ENCODE measurements around the gene SCD5.

SCD5 gene

DNA sequence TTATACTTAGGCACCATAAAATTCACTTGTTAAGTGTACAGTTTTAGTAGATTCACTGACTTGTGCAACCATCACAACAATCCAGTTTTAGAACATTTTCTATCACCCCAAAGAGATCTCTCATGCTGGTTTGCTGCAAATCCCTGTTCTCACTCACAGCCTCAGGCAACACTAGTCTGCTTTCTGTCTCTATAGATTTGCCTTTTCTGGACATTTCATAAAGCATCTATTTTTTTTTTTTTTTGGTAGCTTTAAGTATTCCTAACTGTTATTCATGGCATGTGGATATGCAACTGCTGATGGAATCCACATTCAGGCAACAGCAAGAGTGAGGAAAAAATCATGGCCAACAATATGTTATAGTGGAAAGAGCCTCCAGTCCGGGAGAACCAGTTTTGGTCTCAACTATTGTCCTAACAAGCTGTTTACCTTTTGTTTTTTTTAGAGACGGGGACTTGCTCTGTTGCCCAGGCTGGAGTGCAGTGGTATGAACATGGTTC, 209.8 kb downstream of the SCD5 start:
- DNase-seq (ENCODE audit: low spot score): no peak

DNA sequence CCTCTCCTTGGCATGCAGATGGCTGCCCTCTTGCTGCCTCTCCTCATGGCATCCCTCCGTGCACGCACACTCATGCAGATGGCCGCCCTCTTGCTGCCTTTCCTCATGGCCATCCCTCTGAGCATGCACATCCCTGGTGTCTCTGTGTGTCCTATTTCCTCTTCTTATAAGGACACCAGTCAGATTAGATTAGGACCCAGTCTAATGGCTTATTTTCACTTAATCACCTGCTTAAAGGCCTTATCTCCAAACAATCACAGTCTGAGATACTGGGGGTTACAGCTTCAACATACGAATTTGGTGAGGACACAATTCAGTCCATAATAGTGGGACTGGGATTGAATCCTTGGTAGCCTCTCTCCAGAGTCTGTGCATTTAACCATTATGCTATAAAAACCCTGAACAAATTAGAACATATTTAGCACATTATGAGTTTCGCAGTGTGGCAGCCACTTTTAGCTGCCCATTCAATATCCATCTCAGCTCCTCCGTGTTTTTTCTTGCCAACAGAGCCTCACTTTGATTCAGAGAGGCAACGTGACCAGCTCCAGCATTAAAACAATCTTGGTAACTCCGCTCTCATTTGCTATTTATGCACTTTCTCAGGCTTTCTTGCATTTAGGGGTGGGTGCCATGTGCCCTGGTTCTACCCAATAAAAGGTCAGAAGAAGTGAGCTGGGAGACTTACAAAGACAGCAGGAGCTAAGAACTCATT, 210.6 kb downstream of the SCD5 start:
- DNase-seq (ENCODE audit: low spot score): no peak

DNA sequence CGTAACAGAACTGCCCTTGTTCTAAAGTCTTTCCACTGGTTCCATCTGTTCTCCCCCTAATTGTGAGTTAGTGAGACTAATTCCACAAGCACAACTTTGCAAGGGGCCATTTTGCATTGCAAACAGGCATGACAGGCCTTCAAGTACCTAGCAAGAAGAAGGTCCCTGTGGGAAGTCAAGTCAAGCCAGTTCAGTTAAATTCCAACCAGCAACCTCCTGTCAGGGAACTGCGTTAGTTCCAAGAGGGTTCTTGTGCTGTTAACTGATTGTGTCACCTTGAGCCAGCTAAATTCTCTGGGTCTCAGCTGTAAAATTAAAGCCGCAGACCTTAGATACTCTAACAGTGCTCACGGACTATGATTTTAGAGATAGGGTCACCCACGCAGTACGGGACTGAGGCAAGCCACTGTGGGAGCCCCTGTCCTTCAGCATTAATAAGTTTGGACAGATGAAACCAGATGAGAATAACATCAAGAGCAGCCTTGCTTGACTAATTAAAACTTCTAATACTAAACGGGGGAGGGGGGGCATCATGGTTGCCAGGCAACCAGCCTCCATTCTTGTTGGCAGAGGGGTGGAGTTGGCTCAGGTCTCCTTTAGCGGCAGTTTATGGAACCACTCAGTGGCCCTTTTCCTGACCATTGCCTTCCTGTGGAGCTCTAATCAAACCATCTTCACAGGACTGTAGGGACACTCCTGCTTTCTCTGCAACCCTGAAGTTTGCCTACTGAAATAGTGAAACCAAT, 212.7 kb downstream of the SCD5 start:
- DNase-seq (ENCODE audit: low spot score): no peak

DNA sequence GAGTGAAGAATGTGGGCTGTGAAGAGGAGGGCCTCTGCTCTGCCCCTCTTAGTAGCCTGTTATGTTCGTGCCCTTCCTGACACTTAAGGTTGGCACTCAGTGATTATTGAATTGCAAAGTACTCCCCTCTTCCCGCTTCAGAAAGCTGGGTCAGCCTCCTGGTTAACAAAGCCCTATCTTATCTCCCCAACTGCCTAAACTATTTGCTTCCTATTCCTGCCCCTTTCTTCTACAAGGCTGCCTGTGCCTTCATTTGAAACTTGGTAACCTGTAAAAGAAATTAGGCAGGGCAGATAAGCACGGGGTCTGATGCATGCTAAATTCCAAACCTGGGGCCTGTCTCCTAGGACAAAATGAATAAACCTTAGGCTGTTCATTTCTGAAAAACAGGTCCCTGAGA, 213.7 kb downstream of the SCD5 start:
- no peak for DNase-seq (ENCODE audit: low spot score)

DNA sequence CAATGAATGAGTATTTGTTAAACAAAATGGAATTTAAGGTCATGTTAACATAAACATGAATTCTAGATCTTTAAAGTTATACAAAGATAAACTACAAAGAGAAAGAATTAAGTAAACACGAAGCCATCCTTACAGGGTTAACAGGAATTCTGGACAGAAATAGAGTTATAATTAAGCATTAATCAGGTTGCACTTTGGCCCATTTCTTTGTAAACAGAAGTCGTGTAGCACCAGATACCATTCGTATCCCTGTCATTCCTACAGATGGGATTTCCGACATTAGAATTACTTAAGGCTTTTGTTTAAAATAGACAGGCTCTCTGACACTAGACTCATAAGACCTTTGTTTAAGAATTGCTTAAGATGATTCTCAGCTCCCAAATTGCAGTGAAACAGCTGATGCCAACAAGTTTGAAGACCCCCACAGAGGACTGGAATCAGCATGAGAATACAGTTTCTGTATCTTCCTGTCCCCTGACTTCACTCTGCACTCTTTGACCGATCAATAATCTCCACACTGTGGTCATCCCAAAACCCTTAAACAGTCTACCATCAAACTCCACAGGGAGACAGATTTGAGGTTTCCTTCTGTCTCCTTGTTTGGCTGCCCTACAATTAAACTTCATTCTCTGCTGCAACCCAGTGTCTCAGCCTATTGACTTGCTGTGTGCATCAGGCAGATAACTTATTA, 214.6 kb downstream of the SCD5 start:
- no peak for DNase-seq (ENCODE audit: low spot score)

DNA sequence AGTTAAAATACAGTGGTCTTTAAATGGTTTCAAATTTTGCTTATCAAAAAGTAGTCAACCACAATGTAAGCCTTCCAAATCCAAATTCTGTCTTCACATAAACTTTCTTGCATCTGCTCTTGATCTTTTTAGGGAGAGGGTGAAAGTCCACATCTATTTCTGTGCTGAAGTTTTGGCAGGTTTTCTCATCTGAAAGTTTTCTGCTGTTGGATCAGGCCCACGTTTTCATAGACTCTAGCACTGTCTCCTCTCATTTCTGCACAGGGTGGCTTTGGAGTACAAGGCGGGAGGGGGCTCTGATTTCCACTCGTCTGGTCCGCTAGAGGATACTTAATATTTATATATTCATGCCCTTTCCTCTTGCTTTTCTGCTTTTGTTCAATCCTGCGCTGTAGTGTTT, 218.7 kb downstream of the SCD5 start:
- DNase-seq (ENCODE audit: low spot score): no peak
